Tibial nerve (tissue), 4 donors: ENCODE results near the gene OR52H1.

Source experiments
- EP300 ChIP-seq, 2 donors: sonication (generic); formaldehyde crosslinking; IDR thresholded peaks; one replicate each; pipeline ENCODE4 v1.6.1; 2017; ENCODE audit warnings: antibody characterized with exemption in 2 of 2, mild to moderate bottlenecking in 1 of 2
- POLR2A ChIP-seq, 2 donors: fragments of 450-650 bp; IDR thresholded peaks; one replicate each; pipeline ENCODE4 v1.6.1; 2017; ENCODE audit warnings: antibody characterized with exemption in 2 of 2, mild to moderate bottlenecking in 2 of 2, moderate library complexity in 2 of 2
- TF ChIP-seq, protein P1 (sequence below), 5 experiments: fragments of 200-600 bp in 3 of 5; fragments of 450-650 bp in 2 of 5; sonication (generic) in 3 of 5; IDR thresholded peaks; one replicate each; pipeline ENCODE4 v1.5.1; 2016 to 2019; ENCODE audit warnings: antibody characterized with exemption in 5 of 5, mild to moderate bottlenecking in 3 of 5, moderate library complexity in 2 of 5

DNA sequence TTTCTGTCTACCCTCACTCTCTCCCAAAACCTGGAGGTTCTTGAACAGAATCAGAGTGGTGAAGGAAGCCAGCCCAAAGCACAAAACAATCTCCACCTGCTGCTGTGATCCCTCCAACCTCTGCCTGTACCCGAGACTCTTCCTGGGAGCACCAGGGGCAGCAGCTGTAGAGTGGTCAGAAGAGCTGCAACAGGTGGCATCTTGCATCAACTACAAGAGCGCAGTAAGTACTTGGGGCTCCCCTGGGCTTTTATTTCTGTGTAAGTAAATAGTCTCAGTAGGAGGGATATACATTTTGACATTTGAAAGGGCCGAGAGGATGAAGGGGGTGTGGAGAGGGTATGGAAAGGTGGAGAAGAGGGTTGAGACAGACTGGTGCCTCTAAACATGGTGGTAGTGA lies 23.6 kb downstream of the OR52H1 start:
- TF ChIP-seq, protein P1, sequence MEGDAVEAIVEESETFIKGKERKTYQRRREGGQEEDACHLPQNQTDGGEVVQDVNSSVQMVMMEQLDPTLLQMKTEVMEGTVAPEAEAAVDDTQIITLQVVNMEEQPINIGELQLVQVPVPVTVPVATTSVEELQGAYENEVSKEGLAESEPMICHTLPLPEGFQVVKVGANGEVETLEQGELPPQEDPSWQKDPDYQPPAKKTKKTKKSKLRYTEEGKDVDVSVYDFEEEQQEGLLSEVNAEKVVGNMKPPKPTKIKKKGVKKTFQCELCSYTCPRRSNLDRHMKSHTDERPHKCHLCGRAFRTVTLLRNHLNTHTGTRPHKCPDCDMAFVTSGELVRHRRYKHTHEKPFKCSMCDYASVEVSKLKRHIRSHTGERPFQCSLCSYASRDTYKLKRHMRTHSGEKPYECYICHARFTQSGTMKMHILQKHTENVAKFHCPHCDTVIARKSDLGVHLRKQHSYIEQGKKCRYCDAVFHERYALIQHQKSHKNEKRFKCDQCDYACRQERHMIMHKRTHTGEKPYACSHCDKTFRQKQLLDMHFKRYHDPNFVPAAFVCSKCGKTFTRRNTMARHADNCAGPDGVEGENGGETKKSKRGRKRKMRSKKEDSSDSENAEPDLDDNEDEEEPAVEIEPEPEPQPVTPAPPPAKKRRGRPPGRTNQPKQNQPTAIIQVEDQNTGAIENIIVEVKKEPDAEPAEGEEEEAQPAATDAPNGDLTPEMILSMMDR (IDR thresholded peaks at IDR 0.05): no peak
- TF ChIP-seq POLR2A (IDR thresholded peaks at IDR 0.05): no peak
- no peak for TF ChIP-seq EP300 (IDR thresholded peaks at IDR 0.05)
